ENCODE measurements around the gene EWSR1. TPM values are rescaled to one million over a fixed set of nuclear protein-coding genes. Genes with fewer than 3 reads are reported as not detected.

The EWSR1 gene
- total RNA-seq, 4 donors from 2014 or later: 132 to 308 (median 170) TPM

DNA sequence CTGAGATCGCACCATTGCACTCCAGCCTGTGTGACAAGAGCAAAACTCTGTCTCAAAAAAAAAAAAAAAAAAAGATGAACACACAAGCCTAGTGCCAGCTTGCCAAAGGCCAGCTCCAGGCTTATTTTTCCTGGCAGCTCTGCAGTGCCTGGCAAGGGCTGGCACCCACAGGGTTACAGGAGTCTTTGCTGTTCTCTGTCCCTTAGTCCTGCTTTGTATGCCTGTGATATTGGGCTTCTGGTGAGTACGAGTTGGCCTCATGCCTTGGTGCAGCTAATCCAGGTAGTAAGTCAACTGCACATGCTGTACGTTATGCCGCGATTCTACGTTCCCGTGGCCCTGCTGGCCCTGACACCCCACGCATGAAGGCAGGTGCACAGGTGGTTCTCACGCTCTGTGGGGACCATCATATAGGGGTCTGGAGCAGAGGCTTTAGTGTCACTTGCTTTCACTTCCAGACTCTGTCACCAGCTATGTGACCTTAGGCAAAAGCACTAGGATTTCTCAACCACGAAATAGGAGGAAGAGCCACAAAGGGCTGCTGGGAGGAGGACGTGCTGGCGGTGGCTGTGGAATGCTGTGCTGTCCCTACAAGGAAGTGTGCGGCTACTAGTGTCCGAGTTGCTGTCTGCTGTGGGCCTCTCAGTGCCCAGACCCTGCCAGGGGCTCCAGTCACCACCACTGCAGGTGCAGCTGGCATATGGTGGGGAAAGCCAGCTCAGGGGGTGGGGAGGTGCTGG, 68.9 kb downstream of the EWSR1 start:
- Histone ChIP-seq H3K27me3 (no peaks in the 10 kb centered on the region), H3K27ac (peak overlapping the region; percentile 77), H3K36me3 (peaks cover 93% of the 10 kb centered on the region), H3K9me3 (no peaks in the 10 kb centered on the region), H3K4me3 (no peak overlapping the region), H3K4me1 (peaks cover 28% of the 10 kb centered on the region)
- no peak for DNase-seq (ENCODE audit: low spot score in 2 of 2)
- 52% methylated on average over 14 of the region's 14 CpGs for WGBS
- no peak for TF ChIP-seq CTCF (IDR thresholded peaks at IDR 0.05)
- TF ChIP-seq EP300 (IDR thresholded peaks at IDR 0.05): no peak
- no peak for TF ChIP-seq POLR2A (IDR thresholded peaks at IDR 0.05)
- peak in 1 of 3 donors; percentile 63 for TF ChIP-seq POLR2AphosphoS5 (IDR thresholded peaks at IDR 0.05)

GRCh38 chr22:29337631-29338284, 69.7 kb downstream of the EWSR1 start:
- H3K4me3 ChIP-seq: no peak overlapping the region
- H3K27me3 ChIP-seq: no peaks in the 10 kb centered on the region
- H3K4me1 ChIP-seq: peaks cover 28% of the 10 kb centered on the region
- peak overlapping the region; percentile 77 for H3K27ac ChIP-seq
- H3K36me3 ChIP-seq: peaks cover 92% of the 10 kb centered on the region
- WGBS: 72% methylated on average over 11 of the region's 12 CpGs
- TF ChIP-seq POLR2A (IDR thresholded peaks at IDR 0.05) (no peak), POLR2AphosphoS5 (IDR thresholded peaks at IDR 0.05) (no peak), CTCF (IDR thresholded peaks at IDR 0.05) (no peak), EP300 (IDR thresholded peaks at IDR 0.05) (no peak)
- DNase-seq (ENCODE audit: low spot score in 2 of 2): no peak
- no peaks in the 10 kb centered on the region for H3K9me3 ChIP-seq

- WGBS: 85% methylated on average over 6 of the region's 6 CpGs
- TF ChIP-seq CTCF (IDR thresholded peaks at IDR 0.05): no peak
- no peak for TF ChIP-seq POLR2A (IDR thresholded peaks at IDR 0.05)
- H3K4me3 ChIP-seq: no peak overlapping the region
- DNase-seq (ENCODE audit: low spot score in 2 of 2): no peak
- peaks cover 92% of the 10 kb centered on the region for H3K36me3 ChIP-seq
- H3K9me3 ChIP-seq: no peaks in the 10 kb centered on the region
- H3K4me1 ChIP-seq: peaks cover 28% of the 10 kb centered on the region
- no peaks in the 10 kb centered on the region for H3K27me3 ChIP-seq
- H3K27ac ChIP-seq: peak overlapping the region; percentile 77
Measured at GRCh38 chr22:29338398-29338797, 70.3 kb downstream of the EWSR1 start.

DNA sequence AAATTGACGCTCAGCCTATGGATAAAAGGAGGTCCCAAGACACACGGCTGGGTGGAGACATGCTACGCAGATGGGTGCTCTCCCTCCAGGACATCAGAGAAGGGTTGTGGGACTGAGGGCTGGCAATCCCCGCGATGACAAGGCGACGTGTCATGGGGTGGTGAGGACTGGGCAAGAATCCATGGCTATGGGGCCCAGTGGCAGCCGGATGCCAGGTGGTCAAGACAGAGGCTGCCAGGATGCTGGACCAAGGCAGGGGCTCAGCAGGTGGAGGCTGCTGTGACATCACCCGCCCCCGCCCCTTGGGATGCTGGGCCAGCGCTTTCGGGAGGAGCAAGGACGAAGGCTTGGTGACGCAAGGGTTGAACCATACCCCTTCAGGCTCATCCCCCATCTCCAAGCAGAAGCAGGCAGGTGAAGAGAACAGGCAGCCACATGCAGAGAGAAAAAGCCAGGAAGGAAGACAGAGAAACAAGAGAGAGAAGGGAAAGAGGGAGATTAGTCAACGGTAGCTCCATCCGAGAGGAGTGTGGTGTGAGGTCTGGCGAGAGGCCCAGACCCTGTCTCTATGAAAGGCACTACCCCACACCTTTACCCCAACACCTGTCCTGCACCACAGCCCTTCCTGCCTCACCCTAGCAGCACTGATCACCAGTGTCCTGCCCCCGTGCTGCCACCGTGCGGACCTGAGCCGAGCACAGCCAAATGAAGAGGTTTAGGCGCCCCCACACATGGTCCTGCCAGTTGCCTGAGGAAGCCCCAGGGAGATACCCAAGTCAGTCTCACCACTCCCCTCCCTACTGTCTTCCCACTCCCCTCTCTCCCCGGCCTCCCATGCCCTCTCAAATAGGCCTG, 71.5 kb downstream of the EWSR1 start:
- Histone ChIP-seq H3K27ac (no peak overlapping the region), H3K4me3 (no peak overlapping the region), H3K9me3 (no peaks in the 10 kb centered on the region), H3K4me1 (peaks cover 28% of the 10 kb centered on the region), H3K27me3 (no peaks in the 10 kb centered on the region), H3K36me3 (peaks cover 86% of the 10 kb centered on the region)
- no peak for TF ChIP-seq POLR2A (IDR thresholded peaks at IDR 0.05)
- TF ChIP-seq CTCF (IDR thresholded peaks at IDR 0.05): no peak
- TF ChIP-seq EP300 (IDR thresholded peaks at IDR 0.05): no peak
- TF ChIP-seq POLR2AphosphoS5 (IDR thresholded peaks at IDR 0.05): no peak
- 87% methylated on average over 23 of the region's 23 CpGs for WGBS
- DNase-seq (ENCODE audit: low spot score in 2 of 2): no peak

DNA sequence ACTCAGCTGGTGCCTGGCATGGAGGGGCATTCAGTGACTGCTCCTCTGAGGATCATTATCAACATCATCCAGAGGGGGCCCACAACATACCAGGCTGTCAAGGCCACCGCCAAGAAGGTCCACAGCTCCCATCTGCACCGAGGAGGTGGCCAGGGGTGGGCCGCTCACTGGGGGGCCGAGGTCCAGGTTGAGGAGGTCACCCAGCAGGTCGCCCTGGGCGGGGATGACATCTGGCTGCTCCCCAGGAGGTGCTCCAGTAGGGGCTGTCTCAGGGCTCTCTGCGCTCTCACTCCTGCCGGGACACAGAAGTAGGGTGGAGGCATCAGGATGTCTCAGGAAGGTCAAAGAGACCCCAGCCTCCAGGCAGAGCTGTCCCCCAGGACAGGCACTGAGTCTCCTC, 72.5 kb downstream of the EWSR1 start:
- Histone ChIP-seq H3K9me3 (no peaks in the 10 kb centered on the region), H3K4me1 (peaks cover 28% of the 10 kb centered on the region), H3K27ac (no peak overlapping the region), H3K27me3 (no peaks in the 10 kb centered on the region), H3K4me3 (no peak overlapping the region), H3K36me3 (peaks cover 84% of the 10 kb centered on the region)
- TF ChIP-seq POLR2AphosphoS5 (IDR thresholded peaks at IDR 0.05): no peak
- TF ChIP-seq POLR2A (IDR thresholded peaks at IDR 0.05): no peak
- no peak for TF ChIP-seq EP300 (IDR thresholded peaks at IDR 0.05)
- TF ChIP-seq CTCF (IDR thresholded peaks at IDR 0.05): no peak
- DNase-seq (ENCODE audit: low spot score in 2 of 2): no peak
- WGBS: no CpG with 5 or more reads among the region's 8 CpGs
